IMR-90 (cell line): ENCODE results near the gene FAM177B. TPM values are rescaled to one million over a fixed set of nuclear protein-coding genes. Genes with fewer than 3 reads are reported as not detected.

Source experiments
- ATAC-seq: fragments of 200-7000 bp; cut with Tn5 transposase; 2 replicates; pipeline ENCODE4 v1.9.1; 2020; ENCODE audit warnings: low read depth, mild to moderate bottlenecking, moderate library complexity
- BruUV-seq: library from RNA; stranded (reverse); fragments of 400-500 nt; replicated peaks from 2 replicates; lab custom pipeline; 2021; lab: Mats Ljungman, UMichigan
- CTCF ChIA-PET: fragments of 300-600 bp; formaldehyde crosslinking; extraction: SDS; loops from one replicate; lab custom pipeline; 2021; ENCODE audit warnings: antibody characterized with exemption; lab: Yijun Ruan, JAX
- POLR2A ChIA-PET: fragments of 300-600 bp; sonication (Branson Sonifier 250); formaldehyde crosslinking; loops from one replicate; lab custom pipeline; 2022; ENCODE audit warnings: antibody characterized with exemption; ENCODE audit not compliant: unreplicated experiment; lab: Charles Lee
- DNase-seq: peaks from one replicate; pipeline ENCODE4 v3.0.0; 2013
- H2AFZ ChIP-seq: replicated peaks from 2 replicates; pipeline ENCODE3; 2013; ENCODE audit warnings: low read length, mild to moderate bottlenecking; ENCODE audit not compliant: poor library complexity
- H2AK5ac ChIP-seq: 2 replicates; pipeline ENCODE4 v1.6.1; 2013; ENCODE audit warnings: low read depth, low read length, inconsistent platforms
- H2AK9ac ChIP-seq: replicated peaks from 2 replicates; pipeline ENCODE3; 2013; ENCODE audit warnings: mild to moderate bottlenecking, low read depth, low read length, moderate library complexity; ENCODE audit not compliant: poor library complexity
- H2BK120ac ChIP-seq: 2 replicates; pipeline ENCODE4 v1.6.1; 2013; ENCODE audit warnings: low read depth, low read length, inconsistent platforms
- H2BK15ac ChIP-seq: 3 replicates; pipeline ENCODE4 v1.6.1; 2013; ENCODE audit warnings: low read depth, low read length, inconsistent platforms
- H2BK20ac ChIP-seq: 2 replicates; pipeline ENCODE4 v1.6.1; 2013; ENCODE audit warnings: low read depth, mild to moderate bottlenecking, inconsistent platforms, low read length, moderate library complexity
- H2BK5ac ChIP-seq: 2 replicates; pipeline ENCODE4 v1.6.1; 2013; ENCODE audit warnings: mild to moderate bottlenecking, low read depth, low read length, inconsistent platforms; ENCODE audit not compliant: poor library complexity, severe bottlenecking
- H3K14ac ChIP-seq: replicated peaks from 2 replicates; pipeline ENCODE4 v1.6.1; 2013; ENCODE audit warnings: low read depth, low read length, inconsistent platforms
- H3K18ac ChIP-seq: 2 replicates; pipeline ENCODE4 v1.6.1; 2013; ENCODE audit warnings: low read depth, low read length, control low read depth
- H3K23ac ChIP-seq: 2 replicates; pipeline ENCODE4 v1.6.1; 2013; ENCODE audit warnings: low read depth, low read length, inconsistent platforms
- H3K27ac ChIP-seq: 2 replicates; pipeline ENCODE4 v1.5.1; 2013; ENCODE audit warnings: mild to moderate bottlenecking, control low read depth, low read length; ENCODE audit not compliant: insufficient read depth
- H3K27me3 ChIP-seq: 2 replicates; pipeline ENCODE4 v1.6.1; 2013; ENCODE audit warnings: low read length; ENCODE audit not compliant: control insufficient read depth, insufficient read depth
- H3K36me3 ChIP-seq: 2 replicates; pipeline ENCODE4 v1.6.1; 2013; ENCODE audit warnings: low read length, mixed read lengths; ENCODE audit not compliant: control insufficient read depth, insufficient read depth
- H3K4ac ChIP-seq: 2 replicates; pipeline ENCODE4 v1.6.1; 2013; ENCODE audit warnings: low read depth, low read length, inconsistent platforms
- H3K4me1 ChIP-seq: 2 replicates; pipeline ENCODE4 v1.6.1; 2013; ENCODE audit warnings: low read length, mixed read lengths; ENCODE audit not compliant: control insufficient read depth, insufficient read depth
- H3K4me2 ChIP-seq: 2 replicates; pipeline ENCODE4 v1.6.1; 2013; ENCODE audit warnings: low read depth, mild to moderate bottlenecking, control low read depth, low read length, moderate library complexity
- H3K4me3 ChIP-seq: 2 replicates; pipeline ENCODE4 v1.5.1; 2013; ENCODE audit warnings: low read depth, mild to moderate bottlenecking, control low read depth, low read length, moderate library complexity; ENCODE audit not compliant: insufficient read depth
- H3K56ac ChIP-seq: 2 replicates; pipeline ENCODE4 v1.6.1; 2013; ENCODE audit warnings: low read length, inconsistent platforms; ENCODE audit not compliant: insufficient read depth; ENCODE audit errors: extremely low read depth
- H3K79me1 ChIP-seq, 2 experiments: 2 replicates each; pipeline ENCODE4 v1.6.1; 2013; ENCODE audit warnings: low read length in 2 of 2, inconsistent platforms in 1 of 2, low read depth in 1 of 2
- H3K9ac ChIP-seq: 2 replicates; pipeline ENCODE4 v1.6.1; 2013; ENCODE audit warnings: low read depth, low read length, control low read depth
- H3K9me1 ChIP-seq: 2 replicates; pipeline ENCODE4 v1.6.1; 2013; ENCODE audit warnings: low read length, inconsistent platforms; ENCODE audit not compliant: insufficient read depth
- H3K9me3 ChIP-seq: 2 replicates; pipeline ENCODE4 v1.6.1; 2013; ENCODE audit warnings: low read length; ENCODE audit not compliant: control insufficient read depth, insufficient read depth
- H4K20me1 ChIP-seq: 2 replicates; pipeline ENCODE4 v1.6.1; 2013; ENCODE audit warnings: low read length, inconsistent platforms; ENCODE audit not compliant: insufficient read depth
- H4K5ac ChIP-seq: 2 replicates; pipeline ENCODE4 v1.6.1; 2013; ENCODE audit warnings: mild to moderate bottlenecking, low read depth, low read length, control low read depth
- H4K8ac ChIP-seq, 2 experiments: 2 replicates each; pipeline ENCODE4 v1.6.1; 2013; ENCODE audit warnings: low read depth in 2 of 2, low read length in 2 of 2, control low read depth in 1 of 2, inconsistent platforms in 1 of 2
- H4K91ac ChIP-seq: 2 replicates; pipeline ENCODE4 v1.6.1; 2013; ENCODE audit warnings: low read depth, low read length, inconsistent platforms; ENCODE audit not compliant: insufficient read depth
- ELK1 ChIP-seq: fragments of 150-350 bp; IDR thresholded peaks from 2 replicates; pipeline ENCODE4 v1.6.1; 2016; ENCODE audit warnings: low read depth, mild to moderate bottlenecking, low read length, moderate library complexity, borderline replicate concordance
- FOS ChIP-seq: fragments of 150-350 bp; IDR thresholded peaks from 2 replicates; pipeline ENCODE4 v1.6.1; 2016; ENCODE audit warnings: low read depth, low read length
- MAFK ChIP-seq: IDR thresholded peaks from 2 replicates; pipeline ENCODE4 v1.6.1; 2012; ENCODE audit warnings: low read depth, low read length, improper control_type of control experiment
- NFE2L2 ChIP-seq: fragments of 150-350 bp; IDR thresholded peaks from 2 replicates; pipeline ENCODE4 v1.6.1; 2016; ENCODE audit warnings: low read depth, mild to moderate bottlenecking, low read length
- POLR2A ChIP-seq: IDR thresholded peaks from 2 replicates; pipeline ENCODE4 v1.6.1; 2012; ENCODE audit warnings: mild to moderate bottlenecking, low read depth, low read length
- RAD21 ChIP-seq: IDR thresholded peaks from 2 replicates; pipeline ENCODE4 v1.6.1; 2012; ENCODE audit warnings: low read length, improper control_type of control experiment
- RCOR1 ChIP-seq: IDR thresholded peaks from 2 replicates; pipeline ENCODE4 v1.6.1; 2012; ENCODE audit warnings: mild to moderate bottlenecking, low read length, improper control_type of control experiment; ENCODE audit not compliant: insufficient replicate concordance
- RFX5 ChIP-seq: IDR thresholded peaks from 2 replicates; pipeline ENCODE4 v1.8.0; 2012; ENCODE audit warnings: low read depth, mild to moderate bottlenecking, low read length, moderate library complexity
- SMC3 ChIP-seq: fragments of 150-350 bp; IDR thresholded peaks from 2 replicates; pipeline ENCODE4 v1.6.1; 2016; ENCODE audit warnings: low read depth, mild to moderate bottlenecking, antibody characterized with exemption, low read length, moderate library complexity
- WGBS, 2 experiments: methylation state at CpG; one replicate each; pipeline versions ENCODE4 v1.1.5 to v1.1.7; 2013; ENCODE audit warnings: missing lambda C conversion rate in 2 of 2; ENCODE audit not compliant: insufficient read length in 1 of 2; ENCODE audit errors: extremely low coverage in 2 of 2; 5-methylcytosine and 5-hydroxymethylcytosine counted together
- dilution Hi-C: fragments of 300-500 bp; cut with HindIII; formaldehyde crosslinking; loops from one replicate; pipeline ENCODE4 v1.14.3; 2018; ENCODE audit warnings: low sequenced_read_pairs; ENCODE audit not compliant: unreplicated experiment
- in situ Hi-C: fragments of 300-500 bp; cut with MboI; formaldehyde crosslinking; loops from 3 replicates; pipeline ENCODE4 v1.14.3; 2019; ENCODE audit warnings: low sequenced_read_pairs, inconsistent platforms, mixed read lengths
- intact Hi-C: fragments of 100-400 bp; cut with micrococcal nuclease; formaldehyde crosslinking; loops from 2 replicates; pipeline ENCODE4 v1.10.0; 2022
- polyA plus RNA-seq, 3 experiments: library from polyadenylated mRNA; depleted of rRNA; stranded (reverse); fragments of >200 nt; gene quantifications; 2 replicates each; pipeline ENCODE4 v1.2.3, GENCODE V29; 2012; ENCODE audit warnings: low replicate concordance in 1 of 3
- total RNA-seq: library from RNA; depleted of rRNA; stranded (reverse); fragments of >200 nt; gene quantifications from 2 replicates; pipeline ENCODE4 v1.2.3, GENCODE V29; 2012
- TF ChIP-seq, protein P1 (sequence below): fragments of 150-350 bp; IDR thresholded peaks from 2 replicates; pipeline ENCODE4 v1.6.1; 2017; ENCODE audit warnings: mild to moderate bottlenecking, antibody characterized with exemption, low read length, low read depth

FAM177B gene
- total and polyA plus RNA-seq, 2 of the 4 experiments (the other 2 are of a cell fraction): not detected

DNA sequence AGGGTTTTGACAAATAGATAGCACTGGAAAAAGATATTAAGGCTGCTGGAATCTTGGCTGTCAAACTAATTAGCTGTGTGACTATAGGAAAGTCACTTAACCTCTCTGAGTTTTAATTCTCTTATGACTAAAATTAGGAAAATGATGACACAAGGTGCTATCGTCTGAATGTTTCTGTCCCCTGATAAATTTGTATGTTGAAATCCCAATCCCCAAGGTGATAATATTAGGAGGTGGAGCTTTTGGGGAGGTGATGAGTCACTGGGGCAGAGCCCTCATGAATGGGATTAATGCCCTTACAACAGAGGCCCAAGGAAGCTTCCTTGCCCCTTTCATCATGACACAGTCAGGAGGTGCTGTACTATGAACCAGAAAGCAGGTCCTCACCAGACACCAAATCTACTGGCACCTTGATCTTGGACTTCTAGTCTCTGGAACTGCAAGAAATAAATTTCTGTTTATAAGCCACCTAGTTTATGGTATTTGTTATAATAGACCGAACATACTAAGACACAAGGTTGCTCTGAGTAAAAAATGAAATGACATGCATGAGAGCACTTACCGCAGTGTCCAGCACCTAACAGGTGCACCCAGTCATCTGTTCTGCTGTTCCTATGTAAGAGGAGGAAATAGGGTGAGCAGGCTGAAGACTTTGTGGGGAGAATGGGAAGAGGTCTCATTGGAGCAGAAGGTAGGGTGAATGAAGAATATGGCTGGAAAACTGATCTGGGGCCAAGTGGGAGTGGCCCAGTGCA is 51.6 kb downstream of the FAM177B start:
- TF ChIP-seq SMC3 (no peak), FOS (no peak), POLR2A (no peak), NFE2L2 (no peak), RFX5 (no peak), RAD21 (no peak), ELK1 (no peak), MAFK (no peak), RCOR1 (no peak)
- TF ChIP-seq, protein P1, sequence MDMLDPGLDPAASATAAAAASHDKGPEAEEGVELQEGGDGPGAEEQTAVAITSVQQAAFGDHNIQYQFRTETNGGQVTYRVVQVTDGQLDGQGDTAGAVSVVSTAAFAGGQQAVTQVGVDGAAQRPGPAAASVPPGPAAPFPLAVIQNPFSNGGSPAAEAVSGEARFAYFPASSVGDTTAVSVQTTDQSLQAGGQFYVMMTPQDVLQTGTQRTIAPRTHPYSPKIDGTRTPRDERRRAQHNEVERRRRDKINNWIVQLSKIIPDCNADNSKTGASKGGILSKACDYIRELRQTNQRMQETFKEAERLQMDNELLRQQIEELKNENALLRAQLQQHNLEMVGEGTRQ: no peak
- Histone ChIP-seq H3K36me3 (no peaks in the 10 kb centered on the region), H4K91ac (no peak overlapping the region), H4K8ac (no peak overlapping the region), H2BK15ac (no peak overlapping the region), H3K4me2 (no peak overlapping the region), H3K27ac (no peak overlapping the region), H3K4ac (no peak overlapping the region), H4K5ac (no peak overlapping the region), H3K9me1 (no peaks in the 10 kb centered on the region; the same call in 1 of the 2 replicates), H2BK120ac (no peak overlapping the region), H3K9me3 (no peaks in the 10 kb centered on the region), H3K14ac (no peak overlapping the region), H3K18ac (no peak overlapping the region), H4K20me1 (no peaks in the 10 kb centered on the region), H3K9ac (no peak overlapping the region), H2AK9ac (no peak overlapping the region), H2BK20ac (no peak overlapping the region), H2AK5ac (no peak overlapping the region), H3K79me1 (no peaks in the 10 kb centered on the region), H3K4me3 (no peak overlapping the region), H2BK5ac (no peak overlapping the region), H3K56ac (no peak overlapping the region), H3K23ac (no peak overlapping the region), H3K27me3 (peaks cover 20% of the 10 kb centered on the region), H2AFZ (no peak overlapping the region), H3K4me1 (no peaks in the 10 kb centered on the region)
- in situ Hi-C loops: no loop called here
- dilution Hi-C loops: loop anchor here (25.0 kb wide), 1 partner anchor 299 kb away; no protein-coding TSS in a partner anchor
- WGBS, 2 experiments: 100% methylated on average over 1 of the region's 3 CpGs; no CpG with 5 or more reads in 1 of the 2 experiments
- no peak for ATAC-seq
- no peak for DNase-seq
- intact Hi-C loops: no loop called here
- ChIA-PET CTCF (interaction anchor here (2.5 kb wide), 1 partner anchor 301 kb away, joined by 7 read pairs; no protein-coding TSS in a partner anchor), POLR2A (no interaction called here)
- no TSS peak for BruUV-seq
